CD14-positive monocyte (primary cell): ENCODE data around the gene TUSC2. TPM values are rescaled to one million over a fixed set of nuclear protein-coding genes. Genes with fewer than 3 reads are reported as not detected.

ENCODE experiments used
- DNase-seq, 3 donors: peaks; one replicate each; pipeline ENCODE4 v3.0.0-alpha.2; 2011 to 2022
- H2AFZ ChIP-seq: 2 replicates; pipeline ENCODE4 v1.6.0; 2012; ENCODE audit warnings: mild to moderate bottlenecking, low read depth, low read length, inconsistent platforms; ENCODE audit not compliant: insufficient read depth, poor library complexity, severe bottlenecking
- H3K27ac ChIP-seq, 2 donors: 1 replicate in 1 of 2; 2 replicates in 1 of 2; pipeline ENCODE4 v1.5.1; 2012 to 2013; ENCODE audit warnings: low read length in 2 of 2, control low read depth in 1 of 2, inconsistent platforms in 1 of 2, low read depth in 1 of 2, mild to moderate bottlenecking in 1 of 2
- H3K27me3 ChIP-seq, 2 donors: one replicate each; pipeline versions ENCODE4 v1.6.0 to v1.6.1; 2011 to 2013; ENCODE audit warnings: low read length in 2 of 2; ENCODE audit not compliant: control insufficient read depth in 2 of 2, insufficient read depth in 2 of 2
- H3K36me3 ChIP-seq, 2 donors: replicated peaks in 1 of 2; 1 replicate in 1 of 2; 2 replicates in 1 of 2; pipeline versions ENCODE4 v1.5.1 to v1.6.1; 2012 to 2013; ENCODE audit warnings: low read length in 2 of 2, control low read depth in 1 of 2, inconsistent platforms in 1 of 2, mild to moderate bottlenecking in 1 of 2; ENCODE audit not compliant: insufficient read depth in 2 of 2, control insufficient read depth in 1 of 2
- H3K4me1 ChIP-seq, 2 donors: 1 replicate in 1 of 2; 2 replicates in 1 of 2; pipeline versions ENCODE4 v1.5.1 to v1.6.1; 2012 to 2013; ENCODE audit warnings: low read length in 2 of 2, control low read depth in 1 of 2, inconsistent platforms in 1 of 2, mild to moderate bottlenecking in 1 of 2, moderate library complexity in 1 of 2; ENCODE audit not compliant: insufficient read depth in 2 of 2, control insufficient read depth in 1 of 2
- H3K4me2 ChIP-seq: replicated peaks from 2 replicates; pipeline ENCODE3; 2012; ENCODE audit warnings: low read length, moderate library complexity, mild to moderate bottlenecking; ENCODE audit not compliant: poor library complexity, severe bottlenecking; ENCODE audit errors: extremely low read depth
- H3K4me3 ChIP-seq, 3 experiments: fragments of 200-600 bp in 1 of 3; sonication (generic) in 1 of 3; replicated peaks in 1 of 3; 1 replicate in 2 of 3; 2 replicates in 1 of 3; pipeline ENCODE4 v1.5.1; 2011 to 2013; ENCODE audit warnings: low read length in 3 of 3, mild to moderate bottlenecking in 3 of 3, control low read depth in 2 of 3, low read depth in 2 of 3, inconsistent platforms in 1 of 3, moderate library complexity in 1 of 3
- H3K79me2 ChIP-seq: 2 replicates; pipeline ENCODE4 v1.6.0; 2012; ENCODE audit warnings: mild to moderate bottlenecking, control low read depth, inconsistent platforms, low read length, moderate library complexity; ENCODE audit not compliant: insufficient read depth
- H3K9ac ChIP-seq: 2 replicates; pipeline ENCODE4 v1.6.0; 2017; ENCODE audit warnings: low read length, mild to moderate bottlenecking; ENCODE audit not compliant: insufficient read depth, poor library complexity, severe bottlenecking
- H3K9me3 ChIP-seq, 2 donors: replicated peaks in 1 of 2; 1 replicate in 1 of 2; 2 replicates in 1 of 2; pipeline versions ENCODE4 v1.5.1 to v1.6.1; 2012 to 2013; ENCODE audit warnings: low read length in 2 of 2, control low read depth in 1 of 2; ENCODE audit not compliant: control insufficient read depth in 1 of 2, insufficient read depth in 1 of 2
- H4K20me1 ChIP-seq: 2 replicates; pipeline ENCODE4 v1.6.0; 2012; ENCODE audit warnings: mild to moderate bottlenecking, low read length, control low read depth, moderate library complexity; ENCODE audit not compliant: insufficient read depth
- H3K27ac Mint-ChIP-seq, 7 donors: one replicate each; pipeline ENCODE4 v1.8.0; 2020; ENCODE audit warnings: mild to moderate bottlenecking in 7 of 7, mixed read lengths in 7 of 7, moderate library complexity in 6 of 7, inconsistent platforms in 2 of 7
- H3K27me3 Mint-ChIP-seq, 3 donors: one replicate each; pipeline ENCODE4 v1.8.0; 2021 to 2022; ENCODE audit warnings: low read depth in 3 of 3, mild to moderate bottlenecking in 3 of 3, mixed read lengths in 3 of 3, moderate library complexity in 3 of 3, inconsistent platforms in 1 of 3
- H3K36me3 Mint-ChIP-seq, 2 donors: one replicate each; pipeline ENCODE4 v1.8.0; 2020; ENCODE audit warnings: mixed read lengths in 2 of 2, inconsistent platforms in 1 of 2, mild to moderate bottlenecking in 1 of 2
- H3K4me1 Mint-ChIP-seq: one replicate; pipeline ENCODE4 v1.8.0; 2020; ENCODE audit warnings: mild to moderate bottlenecking, mixed read lengths
- H3K4me3 Mint-ChIP-seq, 2 donors: one replicate each; pipeline ENCODE4 v1.8.0; 2020; ENCODE audit warnings: mild to moderate bottlenecking in 2 of 2, mixed read lengths in 2 of 2, moderate library complexity in 1 of 2
- H3K9me3 Mint-ChIP-seq, 7 donors: one replicate each; pipeline ENCODE4 v1.8.0; 2020 to 2022; ENCODE audit warnings: mixed read lengths in 7 of 7, mild to moderate bottlenecking in 6 of 7, moderate library complexity in 6 of 7, inconsistent platforms in 2 of 7
- WGBS: methylation state at CpG from one replicate; pipeline ENCODE4 v1.1.5; 2013; ENCODE audit warnings: missing lambda C conversion rate; ENCODE audit not compliant: insufficient coverage; 5-methylcytosine and 5-hydroxymethylcytosine counted together
- intact Hi-C, 2 donors: fragments of 100-400 bp; cut with micrococcal nuclease; formaldehyde crosslinking; loops; one replicate each; pipeline versions ENCODE4 v1.15.0 to v1.15.1; 2023
- polyA plus RNA-seq, 3 donors: library from polyadenylated mRNA; depleted of rRNA in 1 of 3; unstranded in 2 of 3; stranded (reverse) in 1 of 3; fragments of 300-500 nt in 2 of 3; fragments of >200 nt in 1 of 3; fragmentation: Illumina TruSeq in 2 of 3; gene quantifications; 1 replicate in 2 of 3; 2 replicates in 1 of 3; pipeline ENCODE4 v1.2.3, GENCODE V29; 2012 to 2021
- TF ChIP-seq, protein P1 (sequence below): fragments of 200-600 bp; IDR thresholded peaks from one replicate; pipeline ENCODE4 v1.8.0; 2022; ENCODE audit warnings: antibody characterized with exemption, mild to moderate bottlenecking

Gene TUSC2
- polyA plus RNA-seq, 3 donors = 22.6 to 55.7 (median 47.0) TPM

DNA sequence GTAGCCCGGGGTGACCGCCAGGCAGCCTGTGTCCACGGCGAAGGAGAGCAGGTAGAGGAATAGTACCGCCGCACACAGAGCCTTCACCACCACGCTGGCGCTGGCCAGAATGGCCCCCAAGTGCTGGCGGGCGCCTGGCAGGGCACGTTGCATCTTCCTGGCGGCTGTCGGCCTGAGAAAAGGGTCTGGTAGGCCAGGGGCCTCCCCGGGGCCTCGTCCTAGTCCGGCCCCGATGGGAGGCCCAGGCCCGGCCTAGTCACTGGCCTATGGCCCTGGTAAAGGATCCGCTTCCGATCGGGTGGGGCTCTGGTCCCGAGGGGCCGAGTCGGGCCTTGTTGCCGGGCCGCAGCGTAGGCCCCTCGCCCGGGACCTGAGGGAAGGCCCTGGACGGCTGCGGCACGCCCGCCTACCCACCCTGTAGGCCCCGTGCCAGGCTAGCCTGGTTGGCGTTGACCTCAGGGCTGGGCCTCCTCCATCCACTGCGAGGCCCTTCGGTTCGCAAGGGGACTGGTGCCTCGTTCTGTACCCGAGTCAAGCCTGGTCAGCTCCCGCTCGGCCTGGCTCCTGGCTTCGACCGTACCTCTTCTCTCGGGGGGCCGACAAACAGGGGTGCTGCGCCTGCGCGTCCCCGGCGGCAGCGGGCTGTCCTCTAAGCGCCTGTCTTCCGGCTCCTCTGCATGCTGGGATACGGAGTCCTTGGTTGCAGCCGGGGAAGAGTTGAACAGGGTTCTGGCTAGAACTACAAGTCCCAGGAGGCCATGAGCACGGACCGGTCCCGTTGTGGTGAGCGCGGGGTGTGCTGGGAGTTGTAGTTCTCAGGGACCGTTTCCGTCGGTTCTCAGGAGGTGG lies 31.1 kb upstream of the TUSC2 start, which contains the start of gene TMEM115:
TMEM115 (minus strand) TSS at position 611 of the 849 bp plus-strand sequence; CDS start at position 153, 458 bp downstream.
- Histone ChIP-seq H3K4me2 (peak within 1 kb of the TSS; percentile 98), H3K27ac (peak within 1 kb of the TSS; percentile 57 to 91), H2AFZ (peak within 1 kb of the TSS; percentile 94), H3K79me2 (peaks cover 53% of the 10 kb centered on the region), H3K4me3 (peak within 1 kb of the TSS; percentile 47 to 91 (median 89)), H4K20me1 (peaks cover 49% of the 10 kb centered on the region), H3K4me1 (peaks cover 42 to 45% of the 10 kb centered on the region in 2 donors), H3K36me3 (peaks cover 29 to 41% of the 10 kb centered on the region in 2 donors), H3K9me3 (no peaks in the 10 kb centered on the region), H3K27me3 (peaks cover 0 to 2% of the 10 kb centered on the region in 2 donors), H3K9ac (peak within 1 kb of the TSS; percentile 96)
- H3K27ac Mint-ChIP-seq = peak within 1 kb of the TSS; percentile 82 to 95 (median 93)
- H3K4me1 Mint-ChIP-seq = peaks cover 45% of the 10 kb centered on the region
- peak; percentile 94 to 97 (median 96) for DNase-seq
- H3K27me3 Mint-ChIP-seq = peaks cover 0 to 5% (median 1%) of the 10 kb centered on the region in 3 donors
- peaks cover 0 to 3% (median 0%) of the 10 kb centered on the region in 7 donors for H3K9me3 Mint-ChIP-seq
- H3K4me3 Mint-ChIP-seq = peak within 1 kb of the TSS; percentile 90 to 95
- TF ChIP-seq, protein P1, sequence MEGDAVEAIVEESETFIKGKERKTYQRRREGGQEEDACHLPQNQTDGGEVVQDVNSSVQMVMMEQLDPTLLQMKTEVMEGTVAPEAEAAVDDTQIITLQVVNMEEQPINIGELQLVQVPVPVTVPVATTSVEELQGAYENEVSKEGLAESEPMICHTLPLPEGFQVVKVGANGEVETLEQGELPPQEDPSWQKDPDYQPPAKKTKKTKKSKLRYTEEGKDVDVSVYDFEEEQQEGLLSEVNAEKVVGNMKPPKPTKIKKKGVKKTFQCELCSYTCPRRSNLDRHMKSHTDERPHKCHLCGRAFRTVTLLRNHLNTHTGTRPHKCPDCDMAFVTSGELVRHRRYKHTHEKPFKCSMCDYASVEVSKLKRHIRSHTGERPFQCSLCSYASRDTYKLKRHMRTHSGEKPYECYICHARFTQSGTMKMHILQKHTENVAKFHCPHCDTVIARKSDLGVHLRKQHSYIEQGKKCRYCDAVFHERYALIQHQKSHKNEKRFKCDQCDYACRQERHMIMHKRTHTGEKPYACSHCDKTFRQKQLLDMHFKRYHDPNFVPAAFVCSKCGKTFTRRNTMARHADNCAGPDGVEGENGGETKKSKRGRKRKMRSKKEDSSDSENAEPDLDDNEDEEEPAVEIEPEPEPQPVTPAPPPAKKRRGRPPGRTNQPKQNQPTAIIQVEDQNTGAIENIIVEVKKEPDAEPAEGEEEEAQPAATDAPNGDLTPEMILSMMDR = no peak
- 1% methylated on average over 62 of the region's 64 CpGs for WGBS
- intact Hi-C loops = loop anchor here (1.0 to 10.0 kb wide), 4 partner anchors 8 to 1036 kb away; partner anchors contain the start of genes MAPKAPK3 (in 1 of the 2), MON1A (in 1 of the 2) and RBM15B (in 1 of the 2)
- H3K36me3 Mint-ChIP-seq = peaks cover 20 to 35% of the 10 kb centered on the region in 2 donors

DNA sequence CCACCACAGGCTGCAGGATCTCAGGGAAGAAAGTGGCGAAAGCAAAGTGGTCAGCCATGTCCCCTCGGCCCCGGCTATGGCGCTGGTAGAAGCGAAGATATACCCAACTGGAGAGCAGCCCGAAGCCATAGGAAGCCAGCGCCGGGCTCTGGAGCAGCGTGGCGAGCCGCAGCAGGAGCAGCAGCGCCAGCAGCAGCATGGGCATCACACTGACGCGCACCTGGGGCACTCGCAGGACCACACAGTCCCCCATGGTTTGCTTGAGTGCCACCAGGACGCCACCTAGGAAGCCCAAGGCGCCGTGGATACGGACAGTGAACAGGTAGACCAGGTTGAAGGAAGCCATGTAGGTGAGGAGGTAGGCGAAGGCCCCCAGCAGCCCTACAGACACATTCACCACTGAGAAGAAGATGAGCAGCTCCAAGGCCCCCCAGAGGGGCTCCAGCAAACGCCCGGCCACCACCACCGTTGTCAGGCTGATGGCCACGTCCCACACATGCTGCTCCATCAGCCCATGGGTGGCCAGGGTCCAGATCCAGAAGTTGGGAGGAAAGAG lies 30.4 kb upstream of the TUSC2 start:
- H3K4me1 ChIP-seq = peaks cover 42 to 47% of the 10 kb centered on the region in 2 donors
- H3K36me3 Mint-ChIP-seq = peaks cover 25 to 42% of the 10 kb centered on the region in 2 donors
- peaks cover 56% of the 10 kb centered on the region for H4K20me1 ChIP-seq
- H3K79me2 ChIP-seq = peaks cover 60% of the 10 kb centered on the region
- H2AFZ ChIP-seq = peak overlapping the region; percentile 94
- peak overlapping the region; percentile 98 for H3K4me2 ChIP-seq
- no peaks in the 10 kb centered on the region for H3K9me3 Mint-ChIP-seq
- no peaks in the 10 kb centered on the region for H3K9me3 ChIP-seq
- peak overlapping the region; percentile 46 to 93 (median 86) for H3K27ac Mint-ChIP-seq
- TF ChIP-seq, protein P1 = no peak
- no peaks in the 10 kb centered on the region for H3K27me3 ChIP-seq
- H3K9ac ChIP-seq = peak overlapping the region; percentile 96
- peak overlapping the region; percentile 57 to 91 for H3K27ac ChIP-seq
- peaks cover 36 to 48% of the 10 kb centered on the region in 2 donors for H3K36me3 ChIP-seq
- DNase-seq = no peak
- peaks cover 46% of the 10 kb centered on the region for H3K4me1 Mint-ChIP-seq
- peak overlapping the region; percentile 47 to 91 (median 89) for H3K4me3 ChIP-seq
- peaks cover 0 to 2% (median 0%) of the 10 kb centered on the region in 3 donors for H3K27me3 Mint-ChIP-seq
- peak overlapping the region; percentile 90 to 95 for H3K4me3 Mint-ChIP-seq
- intact Hi-C loops = loop anchor here (5.0 to 10.0 kb wide), 3 partner anchors 259 to 1036 kb away; partner anchors contain the start of genes MAPKAPK3 (in 1 of the 2), MON1A (in 1 of the 2) and RBM15B (in 1 of the 2)
- 68% methylated on average over 18 of the region's 24 CpGs for WGBS
